Neuronal stem cell (in vitro differentiated cells): ENCODE measurements around the gene KCTD16.

ENCODE experiments used
- DNase-seq: peaks from one replicate; pipeline ENCODE4 v3.0.0-alpha.2; 2013; ENCODE audit warnings: low spot score
- H2AFZ ChIP-seq: one replicate; pipeline ENCODE4 v1.6.1; 2013; ENCODE audit warnings: mild to moderate bottlenecking, low read length, inconsistent platforms
- H2AK5ac ChIP-seq: 2 replicates; pipeline ENCODE4 v1.6.1; 2013; ENCODE audit warnings: low read depth, mild to moderate bottlenecking, inconsistent platforms, low read length, moderate library complexity, mixed read lengths
- H2BK120ac ChIP-seq: 2 replicates; pipeline ENCODE4 v1.6.1; 2013; ENCODE audit warnings: low read depth, mild to moderate bottlenecking, inconsistent platforms, low read length, moderate library complexity, mixed read lengths
- H2BK12ac ChIP-seq: one replicate; pipeline ENCODE4 v1.6.1; 2013; ENCODE audit warnings: low read length, inconsistent platforms
- H2BK15ac ChIP-seq: 2 replicates; pipeline ENCODE4 v1.6.1; 2013; ENCODE audit warnings: mild to moderate bottlenecking, low read length, inconsistent platforms, mixed read lengths
- H2BK5ac ChIP-seq: one replicate; pipeline ENCODE4 v1.6.1; 2013; ENCODE audit warnings: inconsistent platforms, mild to moderate bottlenecking, low read length, moderate library complexity
- H3K14ac ChIP-seq: one replicate; pipeline ENCODE4 v1.6.1; 2013; ENCODE audit warnings: low read length, inconsistent platforms
- H3K18ac ChIP-seq: 2 replicates; pipeline ENCODE4 v1.6.1; 2013; ENCODE audit warnings: low read length, inconsistent platforms
- H3K23ac ChIP-seq: 2 replicates; pipeline ENCODE4 v1.6.1; 2013; ENCODE audit warnings: low read depth, mild to moderate bottlenecking, mixed read lengths, low read length, inconsistent platforms; ENCODE audit not compliant: poor library complexity
- H3K27ac ChIP-seq: replicated peaks from 3 replicates; pipeline ENCODE4 v1.5.1; 2013; ENCODE audit warnings: low read length, inconsistent platforms
- H3K27me3 ChIP-seq, 3 experiments: 2 replicates each; pipeline ENCODE4 v1.6.1; 2013; ENCODE audit warnings: low read length in 3 of 3, mild to moderate bottlenecking in 2 of 3, inconsistent platforms in 1 of 3, low read depth in 1 of 3, mixed read lengths in 1 of 3, moderate library complexity in 1 of 3; ENCODE audit not compliant: control insufficient read depth in 3 of 3, insufficient read depth in 3 of 3
- H3K36me3 ChIP-seq, 2 donors: replicated peaks in 1 of 2; 2 replicates each; pipeline ENCODE4 v1.6.1; 2013; ENCODE audit warnings: low read length in 2 of 2; ENCODE audit not compliant: control insufficient read depth in 2 of 2, insufficient read depth in 2 of 2
- H3K4ac ChIP-seq: 2 replicates; pipeline ENCODE4 v1.6.1; 2013; ENCODE audit warnings: inconsistent platforms, mild to moderate bottlenecking, low read length, moderate library complexity
- H3K4me1 ChIP-seq, 2 donors: 1 replicate in 1 of 2; 2 replicates in 1 of 2; pipeline ENCODE4 v1.6.1; 2013; ENCODE audit warnings: low read length in 2 of 2, low read depth in 1 of 2; ENCODE audit not compliant: control insufficient read depth in 2 of 2, insufficient read depth in 1 of 2
- H3K4me2 ChIP-seq: one replicate; pipeline ENCODE4 v1.6.1; 2013; ENCODE audit warnings: mild to moderate bottlenecking, low read length, inconsistent platforms; ENCODE audit not compliant: insufficient read depth, poor library complexity, severe bottlenecking
- H3K4me3 ChIP-seq, 2 donors: 2 replicates each; pipeline ENCODE4 v1.5.1; 2013; ENCODE audit warnings: low read length in 2 of 2, mild to moderate bottlenecking in 2 of 2, inconsistent platforms in 1 of 2, moderate library complexity in 1 of 2
- H3K79me1 ChIP-seq: one replicate; pipeline ENCODE4 v1.6.1; 2013; ENCODE audit warnings: low read depth, mild to moderate bottlenecking, inconsistent platforms, low read length, moderate library complexity
- H3K9ac ChIP-seq: one replicate; pipeline ENCODE4 v1.6.1; 2013; ENCODE audit warnings: mild to moderate bottlenecking, low read depth, low read length, inconsistent platforms; ENCODE audit not compliant: poor library complexity
- H3K9me3 ChIP-seq, 2 donors: replicated peaks in 1 of 2; 2 replicates each; pipeline versions ENCODE3 to v1.6.1; 2013; ENCODE audit warnings: low read length in 2 of 2, mild to moderate bottlenecking in 2 of 2, inconsistent platforms in 1 of 2, low read depth in 1 of 2, mixed read lengths in 1 of 2, moderate library complexity in 1 of 2; ENCODE audit not compliant: control insufficient read depth in 2 of 2, insufficient read depth in 1 of 2
- H4K8ac ChIP-seq: one replicate; pipeline ENCODE4 v1.6.1; 2013; ENCODE audit warnings: low read depth, mild to moderate bottlenecking, inconsistent platforms, low read length, moderate library complexity
- H4K91ac ChIP-seq: one replicate; pipeline ENCODE4 v1.6.1; 2013; ENCODE audit warnings: low read length, low read depth, mild to moderate bottlenecking, inconsistent platforms; ENCODE audit not compliant: poor library complexity
- WGBS, 2 donors: extraction: QIAGEN DNeasy Blood & Tissue Kit; methylation state at CpG; one replicate each; pipeline ENCODE4 v1.1.7; 2013; ENCODE audit warnings: missing lambda C conversion rate in 2 of 2, mixed read lengths in 1 of 2; ENCODE audit not compliant: insufficient read length in 2 of 2, insufficient replicate concordance in 1 of 2; ENCODE audit errors: extremely low coverage in 2 of 2; 5-methylcytosine and 5-hydroxymethylcytosine counted together

The KCTD16 gene

GRCh38 chr5:144329681-144330080 lies 159.0 kb downstream of the KCTD16 start:
- Histone ChIP-seq H3K4me2 (no peak overlapping the region), H3K27ac (no peak overlapping the region), H3K27me3 (no peaks in the 10 kb centered on the region), H2BK12ac (no peak overlapping the region), H3K4me3 (no peak overlapping the region), H4K8ac (no peak overlapping the region), H2BK15ac (no peak overlapping the region), H3K23ac (no peak overlapping the region), H3K14ac (no peak overlapping the region), H3K36me3 (no peaks in the 10 kb centered on the region), H4K91ac (no peak overlapping the region), H3K9ac (no peak overlapping the region), H3K4ac (no peak overlapping the region), H2BK5ac (no peak overlapping the region), H2AK5ac (no peak overlapping the region), H3K79me1 (no peaks in the 10 kb centered on the region), H2AFZ (no peak overlapping the region), H3K4me1 (peaks cover 0 to 4% of the 10 kb centered on the region in 2 donors), H3K18ac (no peak overlapping the region), H3K9me3 (no peaks in the 10 kb centered on the region), H2BK120ac (no peak overlapping the region)
- DNase-seq = no peak

GRCh38 chr5:144331361-144331760 lies 160.7 kb downstream of the KCTD16 start:
- no peak overlapping the region for H2AK5ac ChIP-seq
- H3K14ac ChIP-seq = no peak overlapping the region
- no peak for DNase-seq
- no peak overlapping the region for H3K27ac ChIP-seq
- no peak overlapping the region for H3K4me2 ChIP-seq
- no peaks in the 10 kb centered on the region for H3K36me3 ChIP-seq
- no peaks in the 10 kb centered on the region for H3K27me3 ChIP-seq
- H3K4me1 ChIP-seq = peaks cover 1 to 7% of the 10 kb centered on the region in 2 donors
- no peak overlapping the region for H4K8ac ChIP-seq
- H3K9ac ChIP-seq = no peak overlapping the region
- no peak overlapping the region for H3K23ac ChIP-seq
- no peaks in the 10 kb centered on the region for H3K9me3 ChIP-seq
- H3K79me1 ChIP-seq = no peaks in the 10 kb centered on the region
- H3K18ac ChIP-seq = no peak overlapping the region
- H3K4me3 ChIP-seq = no peak overlapping the region
- H4K91ac ChIP-seq = no peak overlapping the region
- no peak overlapping the region for H2BK5ac ChIP-seq
- H2BK120ac ChIP-seq = no peak overlapping the region
- H2BK12ac ChIP-seq = no peak overlapping the region
- H2AFZ ChIP-seq = no peak overlapping the region
- H2BK15ac ChIP-seq = no peak overlapping the region
- no peak overlapping the region for H3K4ac ChIP-seq

- H3K9ac ChIP-seq = no peak overlapping the region
- no peak overlapping the region for H2AK5ac ChIP-seq
- H2BK15ac ChIP-seq = no peak overlapping the region
- H3K9me3 ChIP-seq = no peaks in the 10 kb centered on the region
- no peaks in the 10 kb centered on the region for H3K27me3 ChIP-seq
- DNase-seq = no peak
- H2BK12ac ChIP-seq = no peak overlapping the region
- no CpG with 5 or more reads among the region's 1 CpG for WGBS, 2 donors
- no peak overlapping the region for H3K4me2 ChIP-seq
- no peak overlapping the region for H2AFZ ChIP-seq
- peaks cover 1 to 7% of the 10 kb centered on the region in 2 donors for H3K4me1 ChIP-seq
- H3K4ac ChIP-seq = no peak overlapping the region
- H3K14ac ChIP-seq = no peak overlapping the region
- H3K79me1 ChIP-seq = no peaks in the 10 kb centered on the region
- no peaks in the 10 kb centered on the region for H3K36me3 ChIP-seq
- H3K4me3 ChIP-seq = no peak overlapping the region
- no peak overlapping the region for H2BK120ac ChIP-seq
- H3K23ac ChIP-seq = no peak overlapping the region
- no peak overlapping the region for H4K91ac ChIP-seq
- no peak overlapping the region for H3K18ac ChIP-seq
- no peak overlapping the region for H3K27ac ChIP-seq
- H4K8ac ChIP-seq = no peak overlapping the region
- H2BK5ac ChIP-seq = no peak overlapping the region
These were observed 161.6 kb downstream of the KCTD16 start for GRCh38 chr5:144332265-144332664.

GRCh38 chr5:144333336-144333920 lies 162.8 kb downstream of the KCTD16 start:
- H3K4me2 ChIP-seq = no peak overlapping the region
- peak overlapping the region; percentile 87 for H3K18ac ChIP-seq
- no peak overlapping the region for H4K91ac ChIP-seq
- H3K9me3 ChIP-seq = no peaks in the 10 kb centered on the region
- DNase-seq = no peak
- no peaks in the 10 kb centered on the region for H3K27me3 ChIP-seq
- peaks cover 1 to 7% of the 10 kb centered on the region in 2 donors for H3K4me1 ChIP-seq
- H2BK5ac ChIP-seq = no peak overlapping the region
- no peak overlapping the region for H2BK120ac ChIP-seq
- no peaks in the 10 kb centered on the region for H3K79me1 ChIP-seq
- H3K4ac ChIP-seq = no peak overlapping the region
- no peaks in the 10 kb centered on the region for H3K36me3 ChIP-seq
- no peak overlapping the region for H2AK5ac ChIP-seq
- no peak overlapping the region for H3K27ac ChIP-seq
- WGBS, 2 donors = no CpG with 5 or more reads among the region's 1 CpG
- no peak overlapping the region for H3K9ac ChIP-seq
- H4K8ac ChIP-seq = no peak overlapping the region
- H3K4me3 ChIP-seq = no peak overlapping the region
- no peak overlapping the region for H3K14ac ChIP-seq
- peak overlapping the region; percentile 27 for H2AFZ ChIP-seq
- no peak overlapping the region for H2BK12ac ChIP-seq
- no peak overlapping the region for H2BK15ac ChIP-seq
- H3K23ac ChIP-seq = no peak overlapping the region
